ENCODE results near the gene ACVR1C. TPM values are rescaled to one million over a fixed set of nuclear protein-coding genes. Genes with fewer than 3 reads are reported as not detected.

Gene ACVR1C
- total RNA-seq, 1 experiment from 2014 or later, result 2.1 TPM

DNA sequence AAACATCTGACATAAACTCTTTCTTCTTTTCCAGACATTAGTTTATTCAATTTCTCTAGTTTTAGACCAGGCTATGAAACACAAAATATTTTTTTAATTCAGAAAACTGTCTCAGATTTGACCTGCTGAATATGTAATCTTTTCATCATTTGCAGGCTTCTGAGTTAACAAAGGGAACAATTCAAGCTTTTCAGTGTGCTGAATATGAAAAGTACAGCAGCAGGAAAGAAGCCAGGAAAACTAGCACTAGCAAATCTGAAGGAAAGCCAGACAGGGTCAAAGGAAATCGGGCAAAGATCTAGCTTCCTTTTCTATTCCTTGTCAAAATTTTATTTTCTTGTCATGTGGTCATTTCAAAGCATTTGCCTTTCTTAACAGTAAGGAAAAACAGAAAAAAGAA lies 35.3 kb downstream of the ACVR1C start:
- H3K4me3 Mint-ChIP-seq (ENCODE audit: unreplicated experiment), result no peak overlapping the region
- no peak for TF ChIP-seq CTCF (IDR thresholded peaks at IDR 0.05; ENCODE audit: insufficient read depth in 1 of 2, low read depth in 1 of 2, low read length in 1 of 2, severe bottlenecking in 1 of 2, unreplicated experiment in 1 of 2)
- intact Hi-C loops (cut with micrococcal nuclease; ENCODE audit: unreplicated experiment), result loop anchor here (1.0 kb wide), 4 partner anchors 84 to 291 kb away; no protein-coding TSS in a partner anchor
- H3K27me3 Mint-ChIP-seq (ENCODE audit: insufficient read depth, unreplicated experiment), result peaks cover 16% of the 10 kb centered on the region
- ChIA-PET POLR2A (no interaction called here), CTCF (no interaction called here)
- no peak overlapping the region for H3K27ac Mint-ChIP-seq (ENCODE audit: unreplicated experiment)
- no peaks in the 10 kb centered on the region for H3K9me3 ChIP-seq
- DNase-seq, result no peak
- H3K27me3 ChIP-seq (replicated peaks; ENCODE audit: control insufficient read depth, insufficient read depth, low read length), result no peaks in the 10 kb centered on the region; the same call in 1 of the 2 replicates
- H3K36me3 Mint-ChIP-seq (ENCODE audit: insufficient read depth, unreplicated experiment), result no peaks in the 10 kb centered on the region
- no TSS peak for BruUV-seq (replicated peaks)
- H3K4me3 ChIP-seq (ENCODE audit: low read depth, low read length), result no peak overlapping the region
- no peaks in the 10 kb centered on the region for H3K9me3 Mint-ChIP-seq (ENCODE audit: unreplicated experiment)
- no peaks in the 10 kb centered on the region for H3K4me1 Mint-ChIP-seq (ENCODE audit: low read depth, unreplicated experiment)
- no peaks in the 10 kb centered on the region for H3K36me3 ChIP-seq (ENCODE audit: control insufficient read depth, insufficient read depth, low read length)
- no peaks in the 10 kb centered on the region for H3K4me1 ChIP-seq

DNA sequence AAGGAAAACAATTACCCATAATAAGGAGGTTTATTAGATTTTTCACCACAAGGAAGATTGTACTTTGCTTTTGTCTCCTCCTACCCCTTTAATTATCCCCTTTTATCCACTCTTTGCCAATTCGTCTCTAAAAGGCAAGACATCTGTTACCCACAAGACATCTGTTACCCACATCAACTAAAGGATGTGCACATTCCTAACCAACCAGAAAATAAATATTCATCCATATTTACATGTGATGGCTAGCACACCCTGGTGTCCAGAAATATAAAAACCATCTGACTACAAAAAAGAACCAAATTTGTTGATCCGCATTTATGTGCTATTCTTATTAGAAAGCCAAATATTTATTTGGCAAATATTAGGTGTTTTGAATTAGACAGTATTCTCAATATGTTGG lies 35.7 kb downstream of the ACVR1C start:
- H3K4me3 Mint-ChIP-seq (ENCODE audit: unreplicated experiment), result no peak overlapping the region
- no peaks in the 10 kb centered on the region for H3K9me3 Mint-ChIP-seq (ENCODE audit: unreplicated experiment)
- H3K4me3 ChIP-seq (ENCODE audit: low read depth, low read length), result no peak overlapping the region
- peak; percentile 16 to 20 for TF ChIP-seq CTCF (IDR thresholded peaks at IDR 0.05; ENCODE audit: insufficient read depth in 1 of 2, low read depth in 1 of 2, low read length in 1 of 2, severe bottlenecking in 1 of 2, unreplicated experiment in 1 of 2)
- H3K36me3 ChIP-seq (ENCODE audit: control insufficient read depth, insufficient read depth, low read length), result no peaks in the 10 kb centered on the region
- no peaks in the 10 kb centered on the region for H3K9me3 ChIP-seq
- ChIA-PET CTCF (no interaction called here), POLR2A (no interaction called here)
- peaks cover 16% of the 10 kb centered on the region for H3K27me3 Mint-ChIP-seq (ENCODE audit: insufficient read depth, unreplicated experiment)
- H3K36me3 Mint-ChIP-seq (ENCODE audit: insufficient read depth, unreplicated experiment), result no peaks in the 10 kb centered on the region
- intact Hi-C loops (cut with micrococcal nuclease; ENCODE audit: unreplicated experiment), result loop anchor here (1.0 kb wide), 4 partner anchors 84 to 291 kb away; no protein-coding TSS in a partner anchor
- no TSS peak for BruUV-seq (replicated peaks)
- no peaks in the 10 kb centered on the region for H3K4me1 ChIP-seq
- H3K4me1 Mint-ChIP-seq (ENCODE audit: low read depth, unreplicated experiment), result no peaks in the 10 kb centered on the region
- H3K27me3 ChIP-seq (replicated peaks; ENCODE audit: control insufficient read depth, insufficient read depth, low read length), result no peaks in the 10 kb centered on the region; the same call in 1 of the 2 replicates
- H3K27ac Mint-ChIP-seq (ENCODE audit: unreplicated experiment), result no peak overlapping the region
- DNase-seq, result no peak

DNA sequence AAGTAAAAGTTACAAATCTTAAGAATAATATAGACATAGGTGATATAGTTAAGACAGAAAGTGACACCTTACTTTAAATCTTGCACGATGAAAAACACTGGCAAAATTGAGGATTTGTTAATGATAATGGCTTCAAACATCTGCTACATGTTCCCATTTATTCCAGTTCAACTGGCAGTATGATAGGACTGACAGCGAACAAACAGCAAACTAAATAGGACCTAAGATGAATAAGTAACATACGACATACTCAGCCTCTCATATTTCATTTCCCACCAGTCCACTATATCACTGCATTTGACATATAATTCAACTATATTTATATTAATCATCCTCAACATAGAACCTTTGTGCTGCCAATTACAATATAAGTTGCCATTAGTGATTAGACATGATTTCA lies 36.3 kb downstream of the ACVR1C start:
- ChIA-PET CTCF (no interaction called here), POLR2A (no interaction called here)
- Histone ChIP-seq H3K4me3 (ENCODE audit: low read depth, low read length) (no peak overlapping the region), H3K27me3 (replicated peaks; ENCODE audit: control insufficient read depth, insufficient read depth, low read length) (no peaks in the 10 kb centered on the region; the same call in 1 of the 2 replicates), H3K9me3 (no peaks in the 10 kb centered on the region), H3K4me1 (no peaks in the 10 kb centered on the region), H3K36me3 (ENCODE audit: control insufficient read depth, insufficient read depth, low read length) (no peaks in the 10 kb centered on the region)
- Mint-ChIP-seq H3K9me3 (ENCODE audit: unreplicated experiment) (no peaks in the 10 kb centered on the region), H3K4me1 (ENCODE audit: low read depth, unreplicated experiment) (no peaks in the 10 kb centered on the region), H3K27ac (ENCODE audit: unreplicated experiment) (no peak overlapping the region), H3K27me3 (ENCODE audit: insufficient read depth, unreplicated experiment) (peaks cover 16% of the 10 kb centered on the region), H3K36me3 (ENCODE audit: insufficient read depth, unreplicated experiment) (no peaks in the 10 kb centered on the region), H3K4me3 (ENCODE audit: unreplicated experiment) (no peak overlapping the region)
- no peak for TF ChIP-seq CTCF (IDR thresholded peaks at IDR 0.05; ENCODE audit: insufficient read depth in 1 of 2, low read depth in 1 of 2, low read length in 1 of 2, severe bottlenecking in 1 of 2, unreplicated experiment in 1 of 2)
- intact Hi-C loops (cut with micrococcal nuclease; ENCODE audit: unreplicated experiment), result no loop called here
- DNase-seq, result no peak
- no TSS peak for BruUV-seq (replicated peaks)

Measured in Caco-2 (cell line).